LNCaP clone FGC (cell line): Measurements from ENCODE around the gene ZNF735.
"Not testable (repeated sequence)": the region's sequence is repeated elsewhere in the genome, so short reads cannot be mapped to it uniquely, and the experiment has no call there.

Experiments
- DNase-seq: peaks from one replicate; pipeline ENCODE4 v3.0.0-alpha.2; 2011; ENCODE audit warnings: low read depth
- H3K4me3 ChIP-seq: 2 replicates; pipeline ENCODE4 v1.5.1; 2011; ENCODE audit warnings: mild to moderate bottlenecking, low read depth, low read length, control low read depth
- TF ChIP-seq, protein P1 (sequence below): IDR thresholded peaks from 2 replicates; pipeline ENCODE4 v1.5.1; 2012; ENCODE audit warnings: mild to moderate bottlenecking; ENCODE audit not compliant: control insufficient read depth, insufficient read depth; ENCODE audit errors: extremely low read depth

The ZNF735 gene

DNA sequence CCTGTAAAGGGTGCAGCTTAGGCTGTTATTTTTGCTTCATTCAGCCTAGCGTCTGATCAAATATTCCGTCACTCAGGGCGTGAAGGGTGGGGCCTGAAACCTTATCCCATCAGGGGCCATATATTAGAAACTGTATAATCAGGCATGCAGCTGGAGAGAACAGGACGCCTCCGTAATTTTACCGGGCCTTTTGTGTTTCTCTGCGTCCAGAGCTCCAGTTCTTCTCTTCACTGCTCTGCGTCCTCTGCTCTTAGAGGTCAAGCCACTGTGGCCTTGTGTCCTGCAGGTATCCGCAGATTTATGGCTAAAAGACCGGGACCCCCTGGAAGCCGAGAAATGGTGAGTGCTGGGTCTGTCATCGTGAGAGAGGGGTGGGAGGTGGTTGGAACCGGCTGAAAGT lies at the start of gene ZNF735:
ZNF735 (plus strand) TSS at position 301 of the 400 bp plus-strand sequence; CDS start at position 301, 0 bp downstream.
- H3K4me3 ChIP-seq: no peak within 1 kb of the TSS
- TF ChIP-seq, protein P1, sequence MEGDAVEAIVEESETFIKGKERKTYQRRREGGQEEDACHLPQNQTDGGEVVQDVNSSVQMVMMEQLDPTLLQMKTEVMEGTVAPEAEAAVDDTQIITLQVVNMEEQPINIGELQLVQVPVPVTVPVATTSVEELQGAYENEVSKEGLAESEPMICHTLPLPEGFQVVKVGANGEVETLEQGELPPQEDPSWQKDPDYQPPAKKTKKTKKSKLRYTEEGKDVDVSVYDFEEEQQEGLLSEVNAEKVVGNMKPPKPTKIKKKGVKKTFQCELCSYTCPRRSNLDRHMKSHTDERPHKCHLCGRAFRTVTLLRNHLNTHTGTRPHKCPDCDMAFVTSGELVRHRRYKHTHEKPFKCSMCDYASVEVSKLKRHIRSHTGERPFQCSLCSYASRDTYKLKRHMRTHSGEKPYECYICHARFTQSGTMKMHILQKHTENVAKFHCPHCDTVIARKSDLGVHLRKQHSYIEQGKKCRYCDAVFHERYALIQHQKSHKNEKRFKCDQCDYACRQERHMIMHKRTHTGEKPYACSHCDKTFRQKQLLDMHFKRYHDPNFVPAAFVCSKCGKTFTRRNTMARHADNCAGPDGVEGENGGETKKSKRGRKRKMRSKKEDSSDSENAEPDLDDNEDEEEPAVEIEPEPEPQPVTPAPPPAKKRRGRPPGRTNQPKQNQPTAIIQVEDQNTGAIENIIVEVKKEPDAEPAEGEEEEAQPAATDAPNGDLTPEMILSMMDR: no peak
- DNase-seq: no peak

DNA sequence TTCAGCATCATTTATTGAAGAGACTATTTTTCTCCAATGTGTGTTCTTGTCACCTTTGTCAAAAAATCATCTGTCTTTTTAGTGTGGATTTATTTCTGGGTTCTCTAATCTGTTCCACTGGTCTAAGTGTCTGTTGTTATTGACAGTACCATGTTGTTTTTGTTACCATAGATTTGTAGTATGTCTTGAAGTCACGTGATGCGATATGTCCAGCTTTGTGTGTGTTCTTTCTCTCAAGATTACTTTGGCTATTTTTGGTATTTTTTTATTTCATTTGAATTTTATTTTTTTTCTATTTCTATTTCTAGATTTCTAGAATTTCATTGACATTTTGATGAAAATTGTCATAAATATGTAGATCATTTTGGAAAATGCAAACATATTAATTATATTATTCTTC lies 36.0 kb upstream of the ZNF735 start:
- DNase-seq, H3K4me3 ChIP-seq: not testable (repeated sequence)

DNA sequence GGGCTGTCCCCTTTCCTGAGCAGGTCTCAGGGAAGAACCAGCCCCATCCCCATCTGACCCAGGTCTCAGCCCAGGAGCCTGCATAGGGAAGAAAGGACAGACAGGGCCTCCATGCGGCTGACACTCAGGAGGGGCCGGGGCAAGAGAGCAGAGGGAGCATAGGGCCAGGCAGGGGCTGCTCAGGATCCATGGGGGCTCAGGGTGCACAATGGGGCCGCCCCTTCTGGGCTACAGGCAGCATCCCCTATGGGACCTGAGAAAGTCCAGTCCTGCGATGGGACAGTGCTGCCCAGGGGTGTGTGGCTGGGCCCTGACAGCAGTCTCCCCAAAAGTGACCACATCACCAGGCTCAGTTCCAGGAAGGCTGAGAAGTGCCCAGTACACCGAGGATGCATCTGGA lies 32.7 kb upstream of the ZNF735 start:
- no peak for DNase-seq
- TF ChIP-seq, protein P1: no peak
- H3K4me3 ChIP-seq: no peak overlapping the region

DNA sequence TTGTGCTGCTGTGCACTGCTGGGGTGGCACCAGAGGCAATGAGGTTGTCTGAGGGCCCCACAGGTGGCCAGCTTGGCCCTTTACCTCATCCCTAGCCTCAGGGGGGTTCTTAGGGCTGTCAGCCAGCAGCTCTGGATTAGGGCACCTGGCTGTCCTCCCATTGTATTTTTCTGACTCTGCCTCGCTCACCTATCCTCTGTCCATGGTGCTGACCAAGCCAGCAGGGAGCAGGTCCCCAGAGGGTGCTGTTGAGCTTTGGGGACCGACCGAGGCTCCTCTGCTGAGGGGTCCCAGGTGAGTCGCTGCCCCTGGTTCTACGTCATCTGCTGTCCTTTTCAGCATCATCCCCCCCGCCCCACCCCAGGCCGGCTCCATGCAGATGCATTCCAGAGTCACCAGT lies 32.1 kb upstream of the ZNF735 start:
- H3K4me3 ChIP-seq: no peak overlapping the region
- TF ChIP-seq, protein P1: peak; percentile 30; the same call in 1 of the 2 replicates
- DNase-seq: no peak

DNA sequence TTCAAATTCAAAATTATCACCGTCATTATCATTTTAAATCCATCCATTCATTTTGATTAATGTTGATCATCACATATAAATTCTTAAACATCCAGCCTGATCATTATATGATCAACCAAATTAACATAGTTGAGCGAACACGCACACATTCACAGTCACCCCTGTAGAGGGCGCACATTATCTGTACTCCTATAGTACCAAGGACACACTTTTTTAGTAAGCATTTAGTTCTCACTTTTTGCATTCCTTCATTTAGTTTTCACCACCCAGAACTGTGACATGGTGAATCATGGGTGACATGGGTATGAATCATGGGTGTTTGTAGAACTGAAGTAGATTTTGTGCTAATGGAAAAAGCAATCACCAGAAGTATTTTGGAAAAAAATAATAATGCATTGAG lies 26.0 kb upstream of the ZNF735 start:
- no peak for DNase-seq
- TF ChIP-seq, protein P1: peak; percentile 35; the same call in 1 of the 2 replicates
- H3K4me3 ChIP-seq: no peak overlapping the region

DNA sequence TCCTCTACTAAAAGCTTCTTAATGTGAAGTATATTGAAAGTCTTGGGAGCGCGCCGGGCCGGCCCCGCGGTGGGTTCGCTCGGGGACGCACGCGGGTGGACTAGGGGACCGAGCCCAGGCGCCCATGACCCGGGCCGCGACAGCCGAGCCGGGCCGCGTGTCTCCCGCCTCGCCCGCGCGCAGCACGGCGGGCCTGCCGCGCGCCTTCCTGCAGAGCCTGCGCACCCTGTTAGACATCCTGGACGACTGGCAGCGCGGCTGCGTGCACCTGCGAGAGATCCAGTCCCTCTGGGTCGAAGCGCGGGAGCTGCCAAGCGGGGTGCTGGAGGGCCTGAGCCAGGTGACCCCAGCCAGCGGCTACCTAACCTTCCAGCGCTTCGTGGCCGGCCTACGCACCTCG lies 25.4 kb upstream of the ZNF735 start:
- TF ChIP-seq, protein P1: no peak
- no peak for DNase-seq
- no peak overlapping the region for H3K4me3 ChIP-seq

DNA sequence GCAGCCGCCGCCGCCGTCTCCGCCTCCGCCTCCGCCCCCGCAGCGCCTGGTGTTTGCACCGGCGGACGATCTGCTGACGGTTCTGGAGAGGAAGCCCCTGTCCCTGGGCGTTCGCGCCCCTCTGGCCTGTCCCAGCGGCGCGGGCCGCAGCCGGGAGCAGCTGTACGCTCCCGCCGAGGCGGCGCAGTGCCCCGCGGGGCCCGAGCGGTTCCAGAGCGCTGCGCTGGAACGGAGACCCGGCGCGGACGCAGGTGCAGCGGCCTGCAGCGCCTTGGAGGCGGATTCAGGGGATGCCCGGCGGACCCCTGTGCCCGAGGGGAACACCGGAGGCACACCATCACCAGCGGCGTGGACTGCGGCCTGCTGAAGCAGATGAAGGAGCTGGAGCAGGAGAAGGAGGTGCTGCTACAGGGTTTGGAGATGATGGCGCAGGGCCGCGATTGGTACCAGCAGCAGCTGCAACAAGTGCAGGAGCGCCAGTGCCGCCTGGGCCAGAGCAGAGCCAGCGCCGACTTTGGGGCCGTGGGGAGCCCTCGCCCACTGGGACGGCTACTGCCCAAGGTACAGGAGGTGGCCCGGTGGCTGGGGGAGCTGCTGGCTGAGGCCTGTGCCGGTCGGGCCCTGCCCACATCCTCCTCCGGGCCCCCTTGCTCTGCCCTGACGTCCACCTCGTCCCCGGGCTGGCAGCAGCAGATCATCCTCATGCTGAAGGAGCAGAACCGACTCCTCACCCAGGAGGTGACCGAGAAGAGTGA lies 24.8 kb upstream of the ZNF735 start:
- no peak for DNase-seq
- TF ChIP-seq, protein P1: no peak

More for the DNA sequence above, 24.8 kb upstream of the ZNF735 start:
- H3K4me3 ChIP-seq: no peak overlapping the region
